Gastroesophageal sphincter (tissue), 3 donors: ENCODE data around the gene HSP90AA1.

Source experiments
- EP300 ChIP-seq: sonication (generic); formaldehyde crosslinking; IDR thresholded peaks from one replicate; pipeline ENCODE4 v1.6.1; 2017; ENCODE audit warnings: antibody characterized with exemption, mild to moderate bottlenecking
- POLR2A ChIP-seq, 2 donors: fragments of 450-650 bp; IDR thresholded peaks; one replicate each; pipeline ENCODE4 v1.6.1; 2017; ENCODE audit warnings: antibody characterized with exemption in 2 of 2, mild to moderate bottlenecking in 2 of 2, moderate library complexity in 1 of 2
- POLR2AphosphoS5 ChIP-seq: sonication (generic); formaldehyde crosslinking; IDR thresholded peaks from one replicate; pipeline ENCODE4 v1.6.1; 2017; ENCODE audit warnings: antibody characterized with exemption
- TF ChIP-seq, protein P1 (sequence below), 4 experiments: fragments of 200-600 bp in 2 of 4; fragments of 450-650 bp in 2 of 4; sonication (generic) in 1 of 4; IDR thresholded peaks; one replicate each; pipeline ENCODE4 v1.5.1; 2017 to 2019; ENCODE audit warnings: antibody characterized with exemption in 4 of 4, mild to moderate bottlenecking in 2 of 4, moderate library complexity in 2 of 4

- TF ChIP-seq POLR2A (IDR thresholded peaks at IDR 0.05) (no peak), POLR2AphosphoS5 (no peak), EP300 (no peak)
- TF ChIP-seq, protein P1, sequence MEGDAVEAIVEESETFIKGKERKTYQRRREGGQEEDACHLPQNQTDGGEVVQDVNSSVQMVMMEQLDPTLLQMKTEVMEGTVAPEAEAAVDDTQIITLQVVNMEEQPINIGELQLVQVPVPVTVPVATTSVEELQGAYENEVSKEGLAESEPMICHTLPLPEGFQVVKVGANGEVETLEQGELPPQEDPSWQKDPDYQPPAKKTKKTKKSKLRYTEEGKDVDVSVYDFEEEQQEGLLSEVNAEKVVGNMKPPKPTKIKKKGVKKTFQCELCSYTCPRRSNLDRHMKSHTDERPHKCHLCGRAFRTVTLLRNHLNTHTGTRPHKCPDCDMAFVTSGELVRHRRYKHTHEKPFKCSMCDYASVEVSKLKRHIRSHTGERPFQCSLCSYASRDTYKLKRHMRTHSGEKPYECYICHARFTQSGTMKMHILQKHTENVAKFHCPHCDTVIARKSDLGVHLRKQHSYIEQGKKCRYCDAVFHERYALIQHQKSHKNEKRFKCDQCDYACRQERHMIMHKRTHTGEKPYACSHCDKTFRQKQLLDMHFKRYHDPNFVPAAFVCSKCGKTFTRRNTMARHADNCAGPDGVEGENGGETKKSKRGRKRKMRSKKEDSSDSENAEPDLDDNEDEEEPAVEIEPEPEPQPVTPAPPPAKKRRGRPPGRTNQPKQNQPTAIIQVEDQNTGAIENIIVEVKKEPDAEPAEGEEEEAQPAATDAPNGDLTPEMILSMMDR (IDR thresholded peaks at IDR 0.05): no peak
Measured at GRCh38 chr14:102085488-102085887, 1.4 kb downstream of the HSP90AA1 start.
